Central memory CD4-positive, alpha-beta T cell (primary cell): ENCODE data around the gene SUMF2.
A peak's percentile ranks its signal among the peaks of the same experiment; 100 is the strongest.
"Not testable (repeated sequence)": the region's sequence is repeated elsewhere in the genome, so short reads cannot be mapped to it uniquely, and the experiment has no call there.

Experiments
- DNase-seq: peaks from one replicate; pipeline ENCODE4 v3.0.0; 2022

Gene SUMF2

DNA sequence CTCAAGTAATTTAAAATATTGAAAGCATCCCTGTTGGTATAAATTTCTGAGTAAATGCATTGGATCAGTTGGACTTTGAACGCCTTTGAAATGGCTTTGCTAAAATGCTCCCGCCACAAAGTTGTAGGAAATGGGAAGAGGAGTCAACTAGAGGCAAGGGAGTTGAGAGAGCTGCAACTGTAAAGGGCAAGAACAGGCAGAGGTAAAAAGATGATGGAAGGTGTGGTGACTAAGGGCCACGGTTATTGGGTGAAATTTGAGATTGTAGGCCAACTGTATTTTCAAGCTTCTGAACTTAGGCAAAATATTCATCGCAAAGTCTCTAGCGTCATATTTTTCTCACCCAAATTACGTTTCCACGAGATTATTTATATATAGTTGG lies 595 bp upstream of the SUMF2 start:
- no peak for DNase-seq

GRCh38 chr7:56066376-56066775 lies 2.3 kb downstream of the SUMF2 start:
- not testable (repeated sequence) for DNase-seq

GRCh38 chr7:56074371-56074791 lies 10.3 kb downstream of the SUMF2 start:
- DNase-seq = peak; percentile 42

- DNase-seq = no peak
These were observed 13.6 kb downstream of the SUMF2 start for GRCh38 chr7:56077681-56078080.

DNA sequence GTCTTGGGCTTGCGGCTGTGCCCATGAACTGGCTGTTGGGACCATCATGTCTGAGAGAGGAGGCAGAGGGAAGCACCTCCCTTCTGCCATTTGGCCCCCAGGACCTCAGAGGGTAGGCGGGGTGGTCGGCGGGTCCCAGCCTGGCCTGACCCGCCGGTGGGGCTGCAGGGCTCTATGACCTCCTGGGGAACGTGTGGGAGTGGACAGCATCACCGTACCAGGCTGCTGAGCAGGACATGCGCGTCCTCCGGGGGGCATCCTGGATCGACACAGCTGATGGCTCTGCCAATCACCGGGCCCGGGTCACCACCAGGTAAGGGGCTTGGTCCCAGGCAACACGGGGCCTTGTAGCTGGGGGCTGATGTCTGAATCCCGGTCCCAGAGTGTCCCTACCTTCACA lies 14.1 kb downstream of the SUMF2 start:
- no peak for DNase-seq

DNA sequence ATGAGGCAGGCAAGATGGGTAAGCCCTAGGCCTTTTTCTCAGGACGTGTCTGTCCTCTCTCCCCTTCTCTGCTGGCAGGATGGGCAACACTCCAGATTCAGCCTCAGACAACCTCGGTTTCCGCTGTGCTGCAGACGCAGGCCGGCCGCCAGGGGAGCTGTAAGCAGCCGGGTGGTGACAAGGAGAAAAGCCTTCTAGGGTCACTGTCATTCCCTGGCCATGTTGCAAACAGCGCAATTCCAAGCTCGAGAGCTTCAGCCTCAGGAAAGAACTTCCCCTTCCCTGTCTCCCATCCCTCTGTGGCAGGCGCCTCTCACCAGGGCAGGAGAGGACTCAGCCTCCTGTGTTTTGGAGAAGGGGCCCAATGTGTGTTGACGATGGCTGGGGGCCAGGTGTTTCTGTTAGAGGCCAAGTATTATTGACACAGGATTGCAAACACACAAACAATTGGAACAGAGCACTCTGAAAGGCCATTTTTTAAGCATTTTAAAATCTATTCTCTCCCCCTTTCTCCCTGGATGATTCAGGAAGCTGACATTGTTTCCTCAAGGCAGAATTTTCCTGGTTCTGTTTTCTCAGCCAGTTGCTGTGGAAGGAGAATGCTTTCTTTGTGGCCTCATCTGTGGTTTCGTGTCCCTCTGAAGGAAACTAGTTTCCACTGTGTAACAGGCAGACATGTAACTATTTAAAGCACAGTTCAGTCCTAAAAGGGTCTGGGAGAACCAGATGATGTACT lies 15.5 kb downstream of the SUMF2 start:
- DNase-seq = no peak

DNA sequence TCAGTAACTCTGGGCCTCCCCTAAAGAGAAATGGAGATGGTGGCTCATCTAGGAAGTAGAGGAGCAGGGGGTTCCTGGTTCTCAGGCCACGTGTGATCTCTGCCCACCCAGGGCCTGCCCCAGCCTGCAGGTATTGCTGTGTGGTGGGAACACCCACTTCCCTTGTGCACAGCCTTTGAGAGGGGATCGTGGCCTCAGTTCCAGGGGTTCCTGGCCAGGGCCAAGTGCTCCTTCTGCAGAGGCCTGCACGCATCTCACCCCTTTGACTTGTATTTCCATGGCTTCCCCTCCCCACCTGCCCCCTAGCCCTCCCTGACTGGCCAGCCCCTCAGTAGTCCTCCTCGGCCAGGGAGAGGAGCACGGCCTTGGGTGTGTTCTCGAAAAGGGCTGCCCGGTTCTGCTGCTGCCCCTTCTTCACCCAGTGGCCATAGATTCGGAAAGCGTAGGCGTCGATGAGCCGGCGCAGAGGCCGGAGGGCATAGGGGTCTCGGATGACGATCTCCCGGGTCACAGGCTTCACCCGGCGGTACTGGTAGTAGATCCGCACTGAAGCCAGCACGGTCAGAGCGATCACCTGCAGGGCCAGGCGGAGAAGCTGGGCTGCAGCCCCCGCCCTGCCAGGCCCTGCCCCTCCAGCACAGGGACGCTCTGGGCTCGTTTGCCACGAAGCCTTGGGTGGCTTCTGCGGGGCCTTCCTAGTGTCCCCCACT lies 16.8 kb downstream of the SUMF2 start:
- not testable (repeated sequence) for DNase-seq

DNA sequence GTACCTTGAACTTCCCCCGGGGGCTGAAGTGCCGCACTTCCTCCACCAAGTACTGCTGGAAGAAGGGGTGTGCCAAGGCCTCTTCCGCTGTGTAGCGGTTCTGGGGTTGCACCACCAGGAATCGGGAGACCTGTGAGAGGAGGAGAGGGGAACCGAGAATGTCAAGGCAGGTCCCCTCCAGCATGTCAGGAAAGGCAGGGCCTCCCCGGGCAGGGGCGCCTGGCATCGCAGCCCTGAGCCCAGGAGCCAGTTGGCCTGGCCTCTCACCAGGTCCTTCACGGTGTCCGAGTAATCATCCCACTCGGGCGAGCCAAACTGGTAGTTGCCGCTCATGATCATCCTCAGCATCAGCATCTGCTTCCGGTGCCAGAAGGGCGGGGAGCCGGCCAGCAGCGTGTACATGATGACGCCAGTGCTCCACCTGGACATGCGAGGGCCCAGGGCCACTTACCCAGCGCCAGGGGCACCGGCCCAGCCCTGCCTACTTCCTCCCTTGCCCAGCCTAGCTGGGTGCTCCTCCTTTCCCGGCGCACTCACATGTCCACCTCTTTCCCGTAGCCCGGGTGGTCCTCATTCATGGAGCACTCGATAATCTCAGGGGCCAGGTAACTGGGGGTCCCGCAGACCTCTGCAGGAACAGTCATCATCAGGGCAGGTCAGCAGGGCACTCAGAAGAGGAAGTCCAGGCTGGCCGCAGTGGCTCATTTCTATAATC lies 17.7 kb downstream of the SUMF2 start:
- no peak for DNase-seq

DNA sequence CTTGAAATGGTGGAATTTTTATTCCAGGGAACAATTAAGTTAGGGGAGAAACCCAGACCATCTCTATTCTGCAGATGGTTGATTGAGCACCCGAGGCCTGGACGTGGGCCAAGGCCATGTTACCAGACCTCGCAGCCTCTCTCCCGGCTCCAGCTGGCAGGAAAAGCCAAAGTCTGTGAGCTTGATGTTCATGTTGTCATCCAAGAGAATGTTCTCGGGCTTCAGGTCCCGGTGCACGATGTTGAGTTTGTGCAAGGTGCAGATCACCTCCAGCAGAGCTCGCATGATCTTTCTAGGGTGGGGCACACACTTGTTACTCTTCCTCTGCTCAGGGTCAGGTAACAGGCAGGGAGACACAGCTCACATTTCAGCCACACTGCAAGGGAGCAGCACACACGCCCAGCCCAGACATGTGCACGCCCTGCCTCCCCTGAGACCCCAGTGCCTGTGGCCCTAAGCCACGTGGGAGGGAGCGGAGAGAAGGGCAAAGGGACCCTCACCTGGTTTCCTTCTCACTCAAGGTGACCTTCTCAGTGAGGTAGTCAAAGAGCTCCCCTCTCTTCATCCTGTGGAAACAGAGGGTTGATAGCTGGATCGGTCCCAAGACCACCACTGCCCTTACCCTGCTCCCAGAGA lies 19.2 kb downstream of the SUMF2 start:
- DNase-seq = no peak

DNA sequence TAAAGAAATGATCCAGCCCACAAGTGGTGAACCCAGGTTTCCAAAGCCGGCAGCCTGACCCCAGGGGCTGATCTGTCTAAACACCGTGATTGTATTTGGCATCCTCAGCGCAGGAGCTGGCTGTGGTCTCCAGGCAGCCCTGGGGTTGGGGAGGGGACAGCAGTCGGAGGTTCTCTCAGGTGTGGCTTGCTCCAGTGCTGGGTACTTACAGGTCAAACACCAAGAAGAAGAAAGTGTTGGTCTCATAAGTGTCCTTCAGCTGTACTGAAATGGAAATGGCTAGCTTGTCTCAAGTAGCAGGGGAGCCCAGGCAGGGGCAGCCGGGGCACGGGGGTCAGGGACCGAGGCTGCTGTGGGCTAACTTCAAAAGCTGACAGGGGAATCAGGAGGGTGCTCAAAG lies 22.7 kb downstream of the SUMF2 start:
- DNase-seq = no peak

GRCh38 chr7:56087445-56087844 lies 23.4 kb downstream of the SUMF2 start:
- no peak for DNase-seq

DNA sequence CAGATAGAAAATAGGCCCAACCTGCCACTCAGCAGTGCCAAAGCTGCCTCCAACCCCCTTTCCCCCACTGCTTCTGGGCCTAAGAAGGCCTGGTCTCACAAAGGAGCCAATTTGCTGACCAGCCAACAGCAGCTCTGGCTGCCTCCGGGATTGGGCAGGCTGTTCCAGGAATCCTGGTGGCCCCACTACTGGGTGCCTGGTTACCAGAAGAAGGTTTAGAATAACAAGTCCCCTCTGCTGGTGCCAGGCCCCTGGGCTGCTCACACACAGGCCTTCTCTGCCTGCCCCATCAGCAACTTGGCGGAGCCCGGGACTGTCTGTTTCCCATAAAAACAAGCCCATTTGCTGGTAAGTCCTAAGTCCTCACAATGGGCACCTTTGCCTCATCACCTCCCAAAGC lies 27.5 kb downstream of the SUMF2 start:
- DNase-seq = no peak

GRCh38 chr7:56092388-56092787 lies 28.3 kb downstream of the SUMF2 start:
- not testable (repeated sequence) for DNase-seq

DNA sequence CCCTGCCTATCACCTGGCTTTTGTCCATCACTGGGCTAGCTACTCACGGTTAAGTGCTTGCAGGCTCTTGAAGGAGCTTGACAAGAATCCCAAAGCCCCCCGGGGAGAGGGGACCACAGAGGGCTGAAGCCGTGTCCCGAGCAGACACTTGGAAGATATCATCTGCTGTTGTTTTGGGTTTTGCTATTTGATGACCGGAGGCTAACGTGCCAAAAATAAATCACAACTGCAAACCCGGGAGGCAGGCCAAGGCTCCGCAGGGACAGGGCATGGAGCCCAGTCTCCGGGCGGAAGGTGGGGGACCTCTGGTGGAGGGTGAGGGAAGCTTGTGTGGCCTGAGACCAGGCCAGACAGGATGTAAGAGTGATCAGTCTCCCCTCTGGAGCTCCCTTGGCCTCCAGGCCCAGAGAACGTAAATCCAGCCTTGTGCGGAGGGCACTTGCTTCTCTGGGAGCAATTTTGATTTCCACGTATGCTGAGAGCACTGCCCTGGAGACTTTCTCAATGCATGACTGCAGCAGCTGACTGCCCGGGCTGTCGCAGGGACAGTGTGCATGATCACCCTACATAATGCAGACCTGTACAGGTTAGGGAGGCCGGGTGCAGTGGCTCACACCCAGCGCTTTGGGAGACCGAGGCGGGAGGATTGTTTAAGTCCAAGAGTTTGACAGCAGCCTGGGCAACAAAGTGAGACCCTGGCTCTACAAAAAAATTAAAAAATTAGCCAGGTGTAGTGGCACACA lies 28.9 kb downstream of the SUMF2 start, which contains the start of gene PHKG1:
PHKG1 (minus strand) TSS at position 164 of the 743 bp plus-strand sequence. CDS start 4,011 bp downstream, outside the sequence.
- DNase-seq = no peak

DNA sequence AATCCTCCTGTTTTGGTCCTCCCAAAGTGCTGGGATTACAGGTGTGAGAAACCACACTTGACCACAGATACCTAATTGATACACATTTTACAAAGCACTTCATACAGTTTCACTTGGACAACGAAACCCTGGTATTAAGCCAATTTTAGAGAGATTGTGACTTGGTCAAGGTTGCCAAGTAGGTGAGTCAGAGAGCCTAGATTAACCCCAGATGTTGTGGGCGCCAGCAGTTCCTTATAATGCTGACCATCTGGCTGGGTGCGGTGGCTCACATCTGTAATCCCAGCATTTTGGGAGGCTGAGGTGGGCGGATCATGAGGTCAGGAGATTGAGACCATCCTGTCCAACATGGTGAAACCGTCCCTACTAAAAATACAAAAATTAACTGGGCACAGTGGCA lies 33.6 kb downstream of the SUMF2 start:
- no peak for DNase-seq

- DNase-seq = not testable (repeated sequence)
These were observed 34.3 kb downstream of the SUMF2 start for GRCh38 chr7:56098187-56099008.

DNA sequence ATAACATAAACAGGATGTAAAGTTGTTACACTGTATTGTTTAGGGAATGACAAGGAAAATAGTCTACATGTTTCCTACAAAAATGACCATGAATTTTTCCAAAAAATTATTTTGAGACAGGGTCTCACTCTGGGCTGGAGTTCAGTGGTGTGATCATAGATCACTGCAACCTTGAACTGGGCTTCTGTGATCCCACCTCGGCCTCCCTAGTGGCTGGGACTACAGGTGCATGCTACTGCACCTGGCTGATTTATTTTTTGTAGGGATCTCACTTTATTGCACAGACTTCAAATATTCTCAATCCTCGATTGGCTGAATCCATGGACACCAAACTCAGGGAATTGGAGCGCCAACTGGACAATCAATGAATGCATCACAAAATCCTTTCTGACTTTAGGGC lies 35.6 kb downstream of the SUMF2 start:
- no peak for DNase-seq

- DNase-seq = not testable (repeated sequence)
These were observed 40.1 kb downstream of the SUMF2 start for GRCh38 chr7:56104138-56104537.

DNA sequence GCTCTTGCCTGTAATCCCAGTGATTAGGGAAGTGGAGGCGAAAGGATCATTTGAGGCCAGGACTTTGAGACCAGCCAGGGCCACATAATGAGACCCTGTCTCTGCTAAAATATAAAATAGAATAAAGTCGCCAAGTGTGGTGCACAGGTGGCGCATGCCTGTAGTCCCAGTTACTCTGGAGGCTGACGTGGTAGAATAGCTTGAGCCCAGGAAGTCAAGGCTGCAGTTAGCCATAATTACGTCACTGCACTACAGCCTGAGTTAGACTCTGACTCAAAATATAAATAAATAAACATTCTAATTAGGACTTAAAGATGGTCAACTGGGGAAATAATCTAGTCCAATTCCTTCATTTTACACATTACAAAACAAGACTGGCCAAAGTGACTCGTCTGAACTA lies 41.4 kb downstream of the SUMF2 start:
- peak; percentile 39 for DNase-seq

DNA sequence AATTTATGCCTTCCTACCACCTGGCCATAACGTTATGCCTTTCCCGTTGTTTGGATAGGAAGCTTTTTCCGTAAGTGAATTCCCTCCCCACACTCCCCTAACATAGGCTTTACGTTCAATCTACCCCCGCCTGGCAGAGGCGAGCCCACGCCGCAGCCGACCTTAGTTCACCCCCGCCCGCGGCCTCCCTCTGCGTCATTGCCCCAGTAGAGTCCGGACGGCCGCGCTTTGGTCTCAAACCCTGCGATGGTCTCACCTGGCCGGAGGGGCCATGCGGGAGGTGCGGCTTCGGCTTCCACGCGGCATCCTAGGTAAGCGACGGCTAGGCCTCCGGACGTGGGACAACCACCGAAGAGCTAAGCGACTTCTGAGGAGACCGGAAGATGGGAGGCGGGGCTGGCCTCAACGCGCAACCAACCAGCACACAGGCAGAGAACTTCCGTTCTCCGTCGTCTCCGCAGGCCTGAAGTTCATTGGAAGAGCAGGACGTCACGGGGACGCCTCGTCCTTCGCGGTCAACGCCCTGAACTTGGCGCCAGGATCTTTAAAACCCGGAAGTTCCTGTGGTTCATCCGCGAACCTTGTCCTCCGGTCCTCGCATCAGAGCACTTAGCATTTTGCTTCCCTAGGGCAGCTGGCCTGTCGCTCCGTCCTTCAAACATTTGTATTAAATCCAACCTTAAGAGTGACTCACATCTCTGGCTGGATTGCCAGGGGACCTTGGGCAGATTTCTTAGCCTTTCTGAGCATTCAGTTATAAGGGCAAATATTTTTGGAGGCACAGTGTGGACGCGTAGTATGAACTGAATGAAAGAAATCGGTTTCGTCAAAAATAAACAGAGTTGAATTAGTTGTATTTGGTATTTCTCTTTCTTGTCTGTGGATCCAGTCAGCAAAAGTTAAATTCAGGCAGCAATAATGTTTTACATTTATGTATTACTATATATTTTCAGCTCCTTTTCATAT lies 42.3 kb downstream of the SUMF2 start, which contains the start of gene CHCHD2:
CHCHD2 (minus strand) TSS at position 369 of the 966 bp plus-strand sequence; CDS start at position 306, 63 bp downstream.
- peak; percentile 95 for DNase-seq
